Stimulated activated CD8-positive, alpha-beta memory T cell treated with anti-CD3 and anti-CD28 coated beads, Interleukin-15, amount 100 ng/mL, for 1 hour (primary cell): Measurements from ENCODE around the gene GPR31.

Experiments
- DNase-seq: peaks from one replicate; pipeline ENCODE4 v3.0.0-alpha.2; 2020; ENCODE audit warnings: low read depth

The GPR31 gene

GRCh38 chr6:167139761-167140160 lies 18.0 kb downstream of the GPR31 start:
- DNase-seq, result no peak

GRCh38 chr6:167137881-167138280 lies 19.9 kb downstream of the GPR31 start:
- DNase-seq, result no peak

- no peak for DNase-seq
Measured at GRCh38 chr6:167137081-167137480, 20.7 kb downstream of the GPR31 start.

GRCh38 chr6:167136376-167136775 lies 21.4 kb downstream of the GPR31 start:
- DNase-seq, result no peak

GRCh38 chr6:167134448-167135328 lies 23.1 kb downstream of the GPR31 start:
- no peak for DNase-seq

- DNase-seq, result no peak
Measured at GRCh38 chr6:167130712-167131684, 26.8 kb downstream of the GPR31 start.

GRCh38 chr6:167130008-167130677 lies 27.6 kb downstream of the GPR31 start:
- no peak for DNase-seq

GRCh38 chr6:167129562-167129961 lies 28.2 kb downstream of the GPR31 start:
- DNase-seq, result no peak

GRCh38 chr6:167129159-167129558 lies 28.6 kb downstream of the GPR31 start:
- DNase-seq, result no peak

- DNase-seq, result no peak
Measured at GRCh38 chr6:167127785-167128531, 29.8 kb downstream of the GPR31 start.

- DNase-seq, result no peak
Measured at GRCh38 chr6:167125855-167126349, 31.9 kb downstream of the GPR31 start.

GRCh38 chr6:167125410-167125809 lies 32.4 kb downstream of the GPR31 start:
- DNase-seq, result no peak

GRCh38 chr6:167124753-167125152 lies 33.0 kb downstream of the GPR31 start:
- no peak for DNase-seq

- DNase-seq, result no peak
Measured at GRCh38 chr6:167122827-167123657, 34.7 kb downstream of the GPR31 start, which contains the start of gene CCR6. TSS of gene CCR6 (plus strand) at chr6:167123096. CDS start at chr6:167136135, 13,039 bp downstream.

GRCh38 chr6:167122041-167122826 lies 35.5 kb downstream of the GPR31 start:
- no peak for DNase-seq

- no peak for DNase-seq
Measured at GRCh38 chr6:167121335-167121841, 36.4 kb downstream of the GPR31 start.

- DNase-seq, result no peak
Measured at GRCh38 chr6:167120583-167120903, 37.2 kb downstream of the GPR31 start.

- DNase-seq, result no peak
Measured at GRCh38 chr6:167119670-167120582, 37.9 kb downstream of the GPR31 start.
